ENCODE data around the gene TXK.

TXK gene

DNA sequence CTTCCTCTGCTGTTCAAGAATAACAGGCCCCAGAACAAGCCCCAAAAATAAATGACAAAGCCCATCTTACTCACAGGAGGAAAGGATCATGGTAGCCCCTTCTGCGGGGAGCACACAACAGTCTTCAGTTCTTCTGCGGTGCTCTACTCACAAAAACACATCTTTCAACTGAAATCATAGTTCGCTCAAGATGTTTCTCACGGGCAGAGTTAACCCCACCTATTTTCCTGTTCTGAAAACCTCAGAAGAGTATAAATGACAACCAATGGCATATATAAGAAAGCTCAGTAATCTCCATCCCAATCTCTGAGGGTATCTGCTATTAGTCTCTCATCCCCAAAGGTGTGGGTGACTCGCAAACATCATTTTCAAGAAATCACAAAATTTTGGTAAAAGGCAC, at the start of gene TXK:
Gene TXK, minus strand, starts transcription at position 170 of the 400 bp plus-strand sequence. Its CDS starts 80 bp downstream, at position 90.
- no peak for TF ChIP-seq CTCF (IDR thresholded peaks at IDR 0.05; ENCODE audit: insufficient read depth, low read length, poor library complexity, severe bottlenecking)
- no peaks in the 10 kb centered on the region for H3K9me3 ChIP-seq (ENCODE audit: insufficient read depth, low read length)
- H3K4me3 ChIP-seq (ENCODE audit: insufficient read depth, low read length, poor library complexity, severe bottlenecking): no peak within 1 kb of the TSS
- no peaks in the 10 kb centered on the region for H3K79me2 ChIP-seq (ENCODE audit: insufficient read depth, low read length)
- peaks cover 5% of the 10 kb centered on the region; the same call in 1 of the 2 replicates for H3F3A ChIP-seq (ENCODE audit: insufficient read depth)
- no peaks in the 10 kb centered on the region for H3K9me2 ChIP-seq (replicated peaks; ENCODE audit: insufficient read depth, low read length)
- H4K20me1 ChIP-seq (ENCODE audit: low read depth, low read length): no peaks in the 10 kb centered on the region
- no peak within 1 kb of the TSS for H2AFZ ChIP-seq (ENCODE audit: low read depth, low read length, severe bottlenecking)
- H3K9ac ChIP-seq (ENCODE audit: low read length): no peak within 1 kb of the TSS
- H3K27me3 ChIP-seq (ENCODE audit: low read length): no peaks in the 10 kb centered on the region
- no peak within 1 kb of the TSS for H3K4me2 ChIP-seq (ENCODE audit: low read depth, low read length, poor library complexity, severe bottlenecking)
- H3K27ac ChIP-seq (ENCODE audit: low read depth, low read length): no peak within 1 kb of the TSS
- H3K36me3 ChIP-seq (ENCODE audit: low read length): peaks cover 40% of the 10 kb centered on the region

- H3K9me2 ChIP-seq (replicated peaks; ENCODE audit: insufficient read depth, low read length): no peaks in the 10 kb centered on the region
These were observed 46.2 kb upstream of the TXK start for GRCh38 chr4:48180234-48180633.

GRCh38 chr4:48178931-48179330, 44.9 kb upstream of the TXK start:
- no peaks in the 10 kb centered on the region for H3K27me3 ChIP-seq (ENCODE audit: low read length)
- H3F3A ChIP-seq (ENCODE audit: insufficient read depth): peaks cover 5% of the 10 kb centered on the region; the same call in 1 of the 2 replicates
- H3K9ac ChIP-seq (ENCODE audit: low read length): no peak overlapping the region
- H3K4me2 ChIP-seq (ENCODE audit: low read depth, low read length, poor library complexity, severe bottlenecking): no peak overlapping the region
- H3K79me2 ChIP-seq (ENCODE audit: insufficient read depth, low read length): peaks cover 82% of the 10 kb centered on the region
- no peak overlapping the region for H3K4me3 ChIP-seq (ENCODE audit: insufficient read depth, low read length, poor library complexity, severe bottlenecking)
- H3K36me3 ChIP-seq (ENCODE audit: low read length): peaks cover 18% of the 10 kb centered on the region
- no peak for TF ChIP-seq EZH2phosphoT487 (conservative IDR thresholded peaks at IDR 0.05; ENCODE audit: low read length)
- H3K9me3 ChIP-seq (ENCODE audit: insufficient read depth, low read length): peaks cover 5% of the 10 kb centered on the region; the same call in 1 of the 2 replicates
- no peaks in the 10 kb centered on the region for H3K9me2 ChIP-seq (replicated peaks; ENCODE audit: insufficient read depth, low read length)
- no peak overlapping the region for H2AFZ ChIP-seq (ENCODE audit: low read depth, low read length, severe bottlenecking)
- no peak overlapping the region for H3K27ac ChIP-seq (ENCODE audit: low read depth, low read length)
- H4K20me1 ChIP-seq (ENCODE audit: low read depth, low read length): no peaks in the 10 kb centered on the region

More at GRCh38 chr4:48180234-48180633, 46.2 kb upstream of the TXK start:
- no peak overlapping the region for H3K4me2 ChIP-seq (ENCODE audit: low read depth, low read length, poor library complexity, severe bottlenecking)
- peaks cover 5% of the 10 kb centered on the region; the same call in 1 of the 2 replicates for H3K9me3 ChIP-seq (ENCODE audit: insufficient read depth, low read length)
- TF ChIP-seq EZH2phosphoT487 (conservative IDR thresholded peaks at IDR 0.05; ENCODE audit: low read length) (no peak), CTCF (IDR thresholded peaks at IDR 0.05; ENCODE audit: insufficient read depth, low read length, poor library complexity, severe bottlenecking) (no peak)
- no peak overlapping the region for H3K4me3 ChIP-seq (ENCODE audit: insufficient read depth, low read length, poor library complexity, severe bottlenecking)
- H2AFZ ChIP-seq (ENCODE audit: low read depth, low read length, severe bottlenecking): no peak overlapping the region
- no peak overlapping the region for H3K9ac ChIP-seq (ENCODE audit: low read length)
- no peaks in the 10 kb centered on the region for H4K20me1 ChIP-seq (ENCODE audit: low read depth, low read length)
- H3K36me3 ChIP-seq (ENCODE audit: low read length): peaks cover 11% of the 10 kb centered on the region
- H3K79me2 ChIP-seq (ENCODE audit: insufficient read depth, low read length): peaks cover 93% of the 10 kb centered on the region
- H3K27ac ChIP-seq (ENCODE audit: low read depth, low read length): 0 out of 2 replicates have a peak overlapping the region, but pooled peaks have one; percentile 8
- no peaks in the 10 kb centered on the region for H3K27me3 ChIP-seq (ENCODE audit: low read length)
- peaks cover 9% of the 10 kb centered on the region; the same call in 1 of the 2 replicates for H3F3A ChIP-seq (ENCODE audit: insufficient read depth)

GRCh38 chr4:48175806-48176205, 41.8 kb upstream of the TXK start:
- Histone ChIP-seq H3K4me2 (ENCODE audit: low read depth, low read length, poor library complexity, severe bottlenecking) (no peak overlapping the region), H3K27ac (ENCODE audit: low read depth, low read length) (peak overlapping the region; percentile 26; the same call in 1 of the 2 replicates), H3K36me3 (ENCODE audit: low read length) (peaks cover 18% of the 10 kb centered on the region), H3F3A (ENCODE audit: insufficient read depth) (peaks cover 5% of the 10 kb centered on the region; the same call in 1 of the 2 replicates), H3K9ac (ENCODE audit: low read length) (no peak overlapping the region), H3K9me3 (ENCODE audit: insufficient read depth, low read length) (peaks cover 5% of the 10 kb centered on the region; the same call in 1 of the 2 replicates), H4K20me1 (ENCODE audit: low read depth, low read length) (no peaks in the 10 kb centered on the region), H3K79me2 (ENCODE audit: insufficient read depth, low read length) (peaks cover 71% of the 10 kb centered on the region), H3K9me2 (replicated peaks; ENCODE audit: insufficient read depth, low read length) (no peaks in the 10 kb centered on the region), H2AFZ (ENCODE audit: low read depth, low read length, severe bottlenecking) (no peak overlapping the region), H3K4me3 (ENCODE audit: insufficient read depth, low read length, poor library complexity, severe bottlenecking) (no peak overlapping the region), H3K27me3 (ENCODE audit: low read length) (no peaks in the 10 kb centered on the region)
- TF ChIP-seq EZH2phosphoT487 (conservative IDR thresholded peaks at IDR 0.05; ENCODE audit: low read length) (no peak), CTCF (IDR thresholded peaks at IDR 0.05; ENCODE audit: insufficient read depth, low read length, poor library complexity, severe bottlenecking) (no peak)
